ENCODE measurements around the gene EXD3. TPM values are rescaled to one million over a fixed set of nuclear protein-coding genes. Genes with fewer than 3 reads are reported as not detected.

The EXD3 gene
- total and polyA plus RNA-seq, 2 donors from 2014 or later, result 18.9 to 44.5 TPM

GRCh38 chr9:137434498-137435380 lies 11.8 kb upstream of the EXD3 start:
- H3K27me3 ChIP-seq (ENCODE audit: control insufficient read depth, insufficient read depth, low read length), result no peaks in the 10 kb centered on the region
- H3K36me3 ChIP-seq (ENCODE audit: control insufficient read depth in 2 of 3, insufficient read depth in 3 of 3, low read length in 3 of 3), result no peaks in the 10 kb centered on the region
- FAIRE-seq (no peak), DNase-seq (peak in 1 of 5 donors; percentile 81)
- intact Hi-C loops (cut with DNase I), result no loop called here
- no peaks in the 10 kb centered on the region for H3K9me3 ChIP-seq (ENCODE audit: control insufficient read depth in 2 of 3, insufficient read depth in 1 of 3, low read length in 3 of 3)
- no peak overlapping the region for H3K4me3 ChIP-seq (ENCODE audit: low read length in 3 of 3)
- peaks cover 0 to 7% (median 0%) of the 10 kb centered on the region in 3 donors for H3K4me1 ChIP-seq (ENCODE audit: control insufficient read depth in 2 of 3, insufficient read depth in 2 of 3, low read depth in 1 of 3, low read length in 3 of 3)
- H3K9ac ChIP-seq (ENCODE audit: low read length in 3 of 3), result no peak overlapping the region
- H3K27ac ChIP-seq (ENCODE audit: low read depth in 2 of 2, low read length in 2 of 2), result no peak overlapping the region
- TF ChIP-seq, protein P1, sequence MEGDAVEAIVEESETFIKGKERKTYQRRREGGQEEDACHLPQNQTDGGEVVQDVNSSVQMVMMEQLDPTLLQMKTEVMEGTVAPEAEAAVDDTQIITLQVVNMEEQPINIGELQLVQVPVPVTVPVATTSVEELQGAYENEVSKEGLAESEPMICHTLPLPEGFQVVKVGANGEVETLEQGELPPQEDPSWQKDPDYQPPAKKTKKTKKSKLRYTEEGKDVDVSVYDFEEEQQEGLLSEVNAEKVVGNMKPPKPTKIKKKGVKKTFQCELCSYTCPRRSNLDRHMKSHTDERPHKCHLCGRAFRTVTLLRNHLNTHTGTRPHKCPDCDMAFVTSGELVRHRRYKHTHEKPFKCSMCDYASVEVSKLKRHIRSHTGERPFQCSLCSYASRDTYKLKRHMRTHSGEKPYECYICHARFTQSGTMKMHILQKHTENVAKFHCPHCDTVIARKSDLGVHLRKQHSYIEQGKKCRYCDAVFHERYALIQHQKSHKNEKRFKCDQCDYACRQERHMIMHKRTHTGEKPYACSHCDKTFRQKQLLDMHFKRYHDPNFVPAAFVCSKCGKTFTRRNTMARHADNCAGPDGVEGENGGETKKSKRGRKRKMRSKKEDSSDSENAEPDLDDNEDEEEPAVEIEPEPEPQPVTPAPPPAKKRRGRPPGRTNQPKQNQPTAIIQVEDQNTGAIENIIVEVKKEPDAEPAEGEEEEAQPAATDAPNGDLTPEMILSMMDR (IDR thresholded peaks at IDR 0.05; ENCODE audit: borderline replicate concordance, extremely low read depth, insufficient read depth), result no peak

DNA sequence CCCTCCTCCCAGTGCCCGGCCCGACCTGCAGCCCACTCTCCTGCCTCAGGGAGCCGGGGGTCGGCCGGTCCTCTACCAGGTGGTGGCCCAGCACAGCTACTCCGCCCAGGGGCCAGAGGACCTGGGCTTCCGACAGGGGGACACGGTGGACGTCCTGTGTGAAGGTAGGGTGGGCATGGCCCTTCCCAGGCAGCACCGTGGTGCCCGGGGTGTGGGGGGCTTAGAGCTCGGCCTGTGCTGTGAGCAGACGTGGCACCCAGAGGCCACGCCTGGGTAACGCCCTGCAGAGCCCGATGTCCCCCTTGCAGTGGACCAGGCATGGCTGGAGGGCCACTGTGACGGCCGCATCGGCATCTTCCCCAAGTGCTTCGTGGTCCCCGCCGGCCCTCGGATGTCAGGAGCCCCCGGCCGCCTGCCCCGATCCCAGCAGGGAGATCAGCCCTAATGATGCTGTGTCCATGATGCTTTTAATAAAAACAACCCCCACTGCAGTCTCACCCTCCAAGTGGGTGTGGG lies 11.0 kb upstream of the EXD3 start:
- Histone ChIP-seq H3K4me3 (ENCODE audit: low read length in 3 of 3) (no peak overlapping the region), H3K27me3 (ENCODE audit: control insufficient read depth, insufficient read depth, low read length) (no peaks in the 10 kb centered on the region), H3K4me1 (ENCODE audit: control insufficient read depth in 2 of 3, insufficient read depth in 2 of 3, low read depth in 1 of 3, low read length in 3 of 3) (peaks cover 0 to 7% (median 0%) of the 10 kb centered on the region in 3 donors), H3K9ac (ENCODE audit: low read length in 3 of 3) (no peak overlapping the region), H3K27ac (ENCODE audit: low read depth in 2 of 2, low read length in 2 of 2) (no peak overlapping the region), H3K36me3 (ENCODE audit: control insufficient read depth in 2 of 3, insufficient read depth in 3 of 3, low read length in 3 of 3) (no peaks in the 10 kb centered on the region), H3K9me3 (ENCODE audit: control insufficient read depth in 2 of 3, insufficient read depth in 1 of 3, low read length in 3 of 3) (no peaks in the 10 kb centered on the region)
- DNase-seq (no peak), FAIRE-seq (no peak)
- intact Hi-C loops (cut with DNase I), result no loop called here
- TF ChIP-seq, protein P1 (IDR thresholded peaks at IDR 0.05; ENCODE audit: borderline replicate concordance, extremely low read depth, insufficient read depth), result no peak

DNA sequence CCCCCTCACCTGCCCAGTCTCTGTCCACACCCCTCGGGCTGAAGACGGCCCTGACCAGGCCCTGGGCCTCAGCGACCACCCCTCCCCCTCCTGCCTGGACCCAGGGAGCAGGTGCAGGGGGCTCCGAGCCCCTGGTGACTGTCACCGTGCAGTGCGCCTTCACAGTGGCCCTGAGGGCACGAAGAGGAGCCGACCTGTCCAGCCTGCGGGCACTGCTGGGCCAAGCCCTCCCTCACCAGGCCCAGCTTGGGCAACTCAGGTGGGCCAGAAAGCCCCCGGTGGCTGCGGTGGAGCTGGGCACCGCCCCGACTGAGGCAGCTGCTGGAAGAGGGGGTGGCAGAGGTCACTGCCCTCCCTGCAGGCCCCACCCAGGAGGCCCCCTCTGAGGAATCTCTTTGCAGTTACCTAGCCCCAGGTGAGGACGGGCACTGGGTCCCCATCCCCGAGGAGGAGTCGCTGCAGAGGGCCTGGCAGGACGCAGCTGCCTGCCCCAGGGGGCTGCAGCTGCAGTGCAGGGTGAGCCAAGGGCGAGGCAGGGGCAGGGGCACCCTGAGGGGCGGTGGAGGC lies 10.5 kb upstream of the EXD3 start:
- no peak overlapping the region for H3K4me3 ChIP-seq (ENCODE audit: low read length in 3 of 3)
- intact Hi-C loops (cut with DNase I), result no loop called here
- TF ChIP-seq, protein P1 (IDR thresholded peaks at IDR 0.05; ENCODE audit: borderline replicate concordance, extremely low read depth, insufficient read depth), result no peak
- H3K9me3 ChIP-seq (ENCODE audit: control insufficient read depth in 2 of 3, insufficient read depth in 1 of 3, low read length in 3 of 3), result no peaks in the 10 kb centered on the region
- no peak overlapping the region for H3K9ac ChIP-seq (ENCODE audit: low read length in 3 of 3)
- H3K27ac ChIP-seq (ENCODE audit: low read depth in 2 of 2, low read length in 2 of 2), result no peak overlapping the region
- no peaks in the 10 kb centered on the region for H3K27me3 ChIP-seq (ENCODE audit: control insufficient read depth, insufficient read depth, low read length)
- DNase-seq (peak in 1 of 5 donors; percentile 78), FAIRE-seq (no peak)
- H3K36me3 ChIP-seq (ENCODE audit: control insufficient read depth in 2 of 3, insufficient read depth in 3 of 3, low read length in 3 of 3), result no peaks in the 10 kb centered on the region
- H3K4me1 ChIP-seq (ENCODE audit: control insufficient read depth in 2 of 3, insufficient read depth in 2 of 3, low read depth in 1 of 3, low read length in 3 of 3), result peaks cover 0 to 7% (median 0%) of the 10 kb centered on the region in 3 donors
